H1 (cell line): ENCODE data around the gene ATG9B. TPM values are rescaled to one million over a fixed set of nuclear protein-coding genes. Genes with fewer than 3 reads are reported as not detected.

Source experiments
- CTCF ChIA-PET: fragments of 300-600 bp; sonication (Branson Sonifier 250); formaldehyde crosslinking; loops from one replicate; lab custom pipeline; 2021; ENCODE audit not compliant: partially characterized antibody; lab: Charles Lee
- POLR2A ChIA-PET: fragments of 300-600 bp; sonication (Branson Sonifier 250); formaldehyde crosslinking; loops from one replicate; lab custom pipeline; 2021; ENCODE audit warnings: inconsistent platforms; ENCODE audit not compliant: partially characterized antibody; lab: Charles Lee
- DNase-seq, 2 experiments: peaks; one replicate each; pipeline versions ENCODE4 v3.0.0 to v3.0.0-alpha.2; 2010 to 2022; ENCODE audit warnings: low spot score in 2 of 2, low read depth in 1 of 2, mixed read lengths in 1 of 2
- FAIRE-seq: peaks from 2 replicates; lab custom pipeline; 2011; peaks lifted over from hg19 to GRCh38; lab: Jason Lieb, UNC
- H2AFZ ChIP-seq: 2 replicates; pipeline ENCODE4 v1.8.1; 2012; ENCODE audit warnings: low read length, inconsistent platforms
- H2AK5ac ChIP-seq: 2 replicates; pipeline ENCODE4 v1.6.1; 2013; ENCODE audit warnings: low read depth, low read length
- H2BK120ac ChIP-seq: replicated peaks from 2 replicates; pipeline ENCODE3; 2013; ENCODE audit warnings: low read depth, low read length, inconsistent platforms
- H2BK12ac ChIP-seq: 2 replicates; pipeline ENCODE4 v1.6.1; 2013; ENCODE audit warnings: low read depth, low read length
- H2BK15ac ChIP-seq: 2 replicates; pipeline ENCODE4 v1.6.1; 2013; ENCODE audit warnings: low read length
- H2BK20ac ChIP-seq: 2 replicates; pipeline ENCODE4 v1.6.1; 2013; ENCODE audit warnings: low read length
- H2BK5ac ChIP-seq: 2 replicates; pipeline ENCODE4 v1.6.1; 2013; ENCODE audit warnings: low read depth, low read length
- H3K14ac ChIP-seq: 2 replicates; pipeline ENCODE4 v1.6.1; 2013; ENCODE audit warnings: inconsistent platforms; ENCODE audit not compliant: insufficient read length
- H3K18ac ChIP-seq: 2 replicates; pipeline ENCODE4 v1.6.1; 2013; ENCODE audit warnings: low read length; ENCODE audit errors: extremely low read depth
- H3K23ac ChIP-seq: 2 replicates; pipeline ENCODE4 v1.6.1; 2013; ENCODE audit warnings: inconsistent platforms; ENCODE audit not compliant: insufficient read length
- H3K23me2 ChIP-seq: 2 replicates; pipeline ENCODE4 v1.6.1; 2013; ENCODE audit warnings: low read depth, low read length
- H3K27ac ChIP-seq: 2 replicates; pipeline ENCODE4 v1.6.1; 2011; ENCODE audit warnings: low read depth, low read length, inconsistent platforms
- H3K27me3 ChIP-seq, 4 experiments: replicated peaks in 1 of 4; 1 replicate in 1 of 4; 2 replicates in 3 of 4; pipeline versions ENCODE4 v1.6.1 to v1.8.1; 2011 to 2013; ENCODE audit warnings: low read length in 3 of 4, mild to moderate bottlenecking in 3 of 4, inconsistent platforms in 2 of 4, mixed read lengths in 2 of 4, moderate library complexity in 1 of 4; ENCODE audit not compliant: control insufficient read depth in 3 of 4, insufficient read depth in 3 of 4; ENCODE audit errors: extremely low read depth in 1 of 4
- H3K36me3 ChIP-seq, 4 experiments: 2 replicates each; pipeline versions ENCODE4 v1.6.1 to v1.8.1; 2011 to 2013; ENCODE audit warnings: mild to moderate bottlenecking in 4 of 4, low read length in 3 of 4, moderate library complexity in 2 of 4, control low read depth in 1 of 4, inconsistent platforms in 1 of 4; ENCODE audit not compliant: insufficient read depth in 4 of 4, control insufficient read depth in 2 of 4
- H3K4ac ChIP-seq: replicated peaks from 2 replicates; pipeline ENCODE3; 2013; ENCODE audit warnings: low read length, low read depth, mixed read lengths, inconsistent platforms; ENCODE audit not compliant: insufficient read length
- H3K4me1 ChIP-seq, 4 experiments: replicated peaks in 1 of 4; 1 replicate in 1 of 4; 2 replicates in 3 of 4; pipeline versions ENCODE4 v1.6.1 to v1.8.1; 2011 to 2013; ENCODE audit warnings: low read length in 3 of 4, inconsistent platforms in 2 of 4, mixed read lengths in 1 of 4; ENCODE audit not compliant: insufficient read depth in 4 of 4, control insufficient read depth in 3 of 4
- H3K4me2 ChIP-seq, 2 experiments: 2 replicates each; pipeline versions ENCODE4 v1.6.1 to v1.8.1; 2011 to 2013; ENCODE audit warnings: low read depth in 2 of 2, low read length in 2 of 2, control low read depth in 1 of 2, inconsistent platforms in 1 of 2, mild to moderate bottlenecking in 1 of 2; ENCODE audit not compliant: insufficient read depth in 1 of 2
- H3K4me3 ChIP-seq, 4 experiments: fragments of 200-600, 300-600 bp in 1 of 4; sonication (generic), shearing (Covaris generic), sonication (Bioruptor Twin) in 1 of 4; 2 replicates each; pipeline versions ENCODE4 v1.5.1 to v1.8.1; 2011 to 2016; ENCODE audit warnings: low read length in 4 of 4, low read depth in 3 of 4, control low read depth in 2 of 4, inconsistent platforms in 2 of 4, mild to moderate bottlenecking in 2 of 4, mixed read lengths in 1 of 4, moderate library complexity in 1 of 4; ENCODE audit not compliant: insufficient read depth in 2 of 4; ENCODE audit errors: extremely low read depth in 1 of 4
- H3K56ac ChIP-seq: replicated peaks from 2 replicates; pipeline ENCODE3; 2013; ENCODE audit warnings: low read depth, mild to moderate bottlenecking, mixed read lengths, low read length, inconsistent platforms; ENCODE audit not compliant: insufficient read length
- H3K79me1 ChIP-seq: 2 replicates; pipeline ENCODE4 v1.6.1; 2013; ENCODE audit warnings: low read depth, low read length, control low read depth
- H3K79me2 ChIP-seq, 2 experiments: 2 replicates each; pipeline versions ENCODE4 v1.6.1 to v1.8.1; 2012 to 2013; ENCODE audit warnings: low read length in 2 of 2, mild to moderate bottlenecking in 2 of 2, inconsistent platforms in 1 of 2; ENCODE audit not compliant: insufficient read depth in 2 of 2, control insufficient read depth in 1 of 2
- H3K9ac ChIP-seq, 4 experiments: replicated peaks in 1 of 4; 1 replicate in 1 of 4; 2 replicates in 3 of 4; pipeline versions ENCODE4 v1.6.1 to v1.8.1; 2011 to 2013; ENCODE audit warnings: low read depth in 3 of 4, low read length in 3 of 4, control low read depth in 2 of 4, mild to moderate bottlenecking in 2 of 4, moderate library complexity in 2 of 4, inconsistent platforms in 1 of 4; ENCODE audit errors: extremely low read depth in 1 of 4
- H3K9me3 ChIP-seq, 2 experiments: 2 replicates each; pipeline versions ENCODE4 v1.6.1 to v1.8.1; 2012 to 2013; ENCODE audit warnings: mild to moderate bottlenecking in 2 of 2, moderate library complexity in 2 of 2, control low read depth in 1 of 2, inconsistent platforms in 1 of 2, low read depth in 1 of 2, low read length in 1 of 2, mixed read lengths in 1 of 2; ENCODE audit not compliant: insufficient read depth in 2 of 2
- H4K20me1 ChIP-seq, 2 experiments: replicated peaks in 1 of 2; 2 replicates each; pipeline versions ENCODE3 to v1.8.1; 2011 to 2013; ENCODE audit warnings: inconsistent platforms in 2 of 2, low read length in 2 of 2, mild to moderate bottlenecking in 1 of 2; ENCODE audit not compliant: insufficient read depth in 2 of 2, control insufficient read depth in 1 of 2
- H4K5ac ChIP-seq: 2 replicates; pipeline ENCODE4 v1.6.1; 2013; ENCODE audit warnings: low read length, low read depth, mixed read lengths, inconsistent platforms; ENCODE audit not compliant: insufficient read length
- H4K8ac ChIP-seq: 2 replicates; pipeline ENCODE4 v1.8.0; 2013; ENCODE audit warnings: mild to moderate bottlenecking, moderate library complexity, low read length, inconsistent platforms; ENCODE audit not compliant: insufficient read depth; ENCODE audit errors: extremely low read depth
- H4K91ac ChIP-seq: replicated peaks from 2 replicates; pipeline ENCODE3; 2013; ENCODE audit warnings: low read length, mixed read lengths, inconsistent platforms; ENCODE audit not compliant: insufficient read length
- CBX5 ChIP-seq: fragments of 300-800, 300-1000 bp; sonication (generic); IDR thresholded peaks from 2 replicates; pipeline ENCODE4 v1.7.1; 2016; ENCODE audit warnings: antibody characterized with exemption, low read length, low read depth
- CEBPB ChIP-seq: IDR thresholded peaks from 2 replicates; pipeline ENCODE4 v1.6.1; 2012; ENCODE audit warnings: low read depth, low read length
- CREB1 ChIP-seq: IDR thresholded peaks from 2 replicates; pipeline ENCODE4 v1.6.1; 2012; ENCODE audit warnings: inconsistent platforms
- JUN ChIP-seq: IDR thresholded peaks from 2 replicates; pipeline ENCODE4 v1.6.1; 2011; ENCODE audit warnings: low read depth, mild to moderate bottlenecking, improper control_type of control experiment, low read length
- JUND ChIP-seq: IDR thresholded peaks from 2 replicates; pipeline ENCODE4 v1.6.1; 2011; ENCODE audit warnings: mild to moderate bottlenecking, improper control_type of control experiment, low read length
- KDM1A ChIP-seq: fragments of 200-600, 300-600 bp; sonication (generic); IDR thresholded peaks from 2 replicates; pipeline ENCODE4 v1.7.1; 2016; ENCODE audit warnings: mild to moderate bottlenecking, low read length, borderline replicate concordance
- KDM4A ChIP-seq: IDR thresholded peaks from one replicate; pipeline ENCODE4 v1.7.1; 2012; ENCODE audit warnings: low read depth, mild to moderate bottlenecking, moderate library complexity, low read length, inconsistent platforms; ENCODE audit not compliant: severe bottlenecking
- POU5F1 ChIP-seq: IDR thresholded peaks from 2 replicates; pipeline ENCODE4 v1.6.1; 2011; ENCODE audit warnings: low read depth, mild to moderate bottlenecking, low read length, moderate library complexity
- RFX5 ChIP-seq: IDR thresholded peaks from 2 replicates; pipeline ENCODE4 v1.6.1; 2011; ENCODE audit warnings: low read depth, low read length, improper control_type of control experiment, borderline replicate concordance
- SP4 ChIP-seq: IDR thresholded peaks from 2 replicates; pipeline ENCODE4 v1.6.1; 2012; ENCODE audit warnings: low read length, inconsistent platforms
- SUZ12 ChIP-seq: fragments of 200-600 bp; sonication (generic); IDR thresholded peaks from 2 replicates; pipeline ENCODE4 v1.6.1; 2012; ENCODE audit warnings: mild to moderate bottlenecking, inconsistent platforms, low read length, moderate library complexity, mixed read lengths
- TBP ChIP-seq: IDR thresholded peaks from 2 replicates; pipeline ENCODE4 v1.6.1; 2011; ENCODE audit warnings: low read depth, low read length, improper control_type of control experiment
- WGBS, 2 experiments: shearing (Covaris generic) in 1 of 2; methylation state at CpG; one replicate each; pipeline versions ENCODE4 v1.1.6 to v1.1.7; 2013 to 2015; ENCODE audit warnings: low lambda C conversion rate in 2 of 2, mixed read lengths in 2 of 2, inconsistent platforms in 1 of 2, low coverage in 1 of 2, missing lambda C conversion rate in 1 of 2; ENCODE audit not compliant: insufficient replicate concordance in 2 of 2, insufficient coverage in 1 of 2, insufficient read length in 1 of 2; ENCODE audit errors: extremely low coverage in 1 of 2, missing lambda C conversion rate in 1 of 2; 5-methylcytosine and 5-hydroxymethylcytosine counted together
- polyA plus RNA-seq, 7 experiments: library from polyadenylated mRNA; depleted of rRNA in 3 of 7; stranded (reverse) in 5 of 7; unstranded in 2 of 7; fragments of >200 nt in 5 of 7; fragments of 200-250 nt in 2 of 7; gene quantifications; 1 replicate in 5 of 7; 2 replicates in 1 of 7; 4 replicates in 1 of 7; pipeline versions ENCODE4 v1.2.1 to v1.2.3, GENCODE V29; 2011 to 2013; ENCODE audit warnings: missing spikeins in 2 of 7, mixed read lengths in 2 of 7
- total RNA-seq: library from RNA; stranded (reverse); fragmentation: NEBNext Ultra II Directional; extraction: Animal tissue kit (Norgen Biotek cat#: 25700); gene quantifications from 2 replicates; pipeline ENCODE4 v1.2.1, GENCODE V29; 2021
- TF ChIP-seq, protein P1 (sequence below), 3 experiments: IDR thresholded peaks; 1 replicate in 2 of 3; 2 replicates in 1 of 3; pipeline versions ENCODE4 v1.5.1 to v1.6.1; 2011; ENCODE audit warnings: low read length in 3 of 3, mild to moderate bottlenecking in 3 of 3, inconsistent platforms in 2 of 3, low read depth in 1 of 3, moderate library complexity in 1 of 3; ENCODE audit not compliant: insufficient read depth in 1 of 3; ENCODE audit errors: control extremely low read depth in 1 of 3

Gene ATG9B
- total and polyA plus RNA-seq, 2 of the 8 experiments (the other 6 are each of a cell fraction or from before 2014, with no cell fraction given), result 1.4 to 2.3 TPM

DNA sequence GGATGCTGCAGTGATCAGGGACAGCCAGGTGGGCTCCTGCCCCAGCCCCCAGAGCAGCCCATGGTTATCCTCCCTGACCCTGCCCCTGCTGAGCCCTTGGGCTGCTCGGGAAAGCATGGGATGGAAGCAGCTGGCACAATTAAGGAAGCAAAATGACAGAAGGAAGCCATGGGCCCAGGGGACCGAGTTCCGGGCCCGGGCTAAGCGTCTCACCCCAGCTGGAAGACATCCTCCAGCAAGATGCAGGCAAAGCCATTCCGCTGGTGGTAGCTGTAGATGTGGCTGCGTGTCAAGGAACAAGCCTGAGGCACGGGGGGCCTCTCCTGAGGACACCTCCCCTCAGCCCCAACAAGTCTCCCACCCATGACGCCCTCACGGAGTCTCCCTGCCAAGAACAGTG is 1.1 kb downstream of the ATG9B start:
- FAIRE-seq, result no peak
- Histone ChIP-seq H3K23ac (no peak overlapping the region), H3K14ac (no peak overlapping the region), H3K4me1 (peaks cover 0 to 18% (median 14%) of the 10 kb centered on the region in 4 experiments; a peak in 5 of 7 replicates), H2BK20ac (no peak overlapping the region), H3K4me2 (no peak overlapping the region), H3K4me3 (no peak overlapping the region), H3K27ac (no peak overlapping the region), H3K79me1 (no peaks in the 10 kb centered on the region), H4K8ac (no peak overlapping the region), H2BK120ac (no peak overlapping the region), H3K36me3 (no peaks in the 10 kb centered on the region), H2BK15ac (peak overlapping the region; percentile 88; the same call in 1 of the 2 replicates), H3K18ac (no peak overlapping the region), H3K9me3 (no peaks in the 10 kb centered on the region), H3K23me2 (peaks cover 10% of the 10 kb centered on the region; the same call in 1 of the 2 replicates), H3K27me3 (peaks cover 8 to 31% (median 27%) of the 10 kb centered on the region in 4 experiments), H2BK12ac (0 out of 2 replicates have a peak overlapping the region, but pooled peaks have one; percentile 17), H3K9ac (no peak overlapping the region), H4K5ac (no peak overlapping the region), H2BK5ac (no peak overlapping the region), H4K20me1 (no peaks in the 10 kb centered on the region), H2AFZ (no peak overlapping the region), H2AK5ac (no peak overlapping the region; the same call in 1 of the 2 replicates), H3K4ac (no peak overlapping the region), H3K79me2 (no peaks in the 10 kb centered on the region), H4K91ac (no peak overlapping the region), H3K56ac (no peak overlapping the region)
- DNase-seq, result no peak
- ChIA-PET POLR2A (no interaction called here), CTCF (interaction anchor here (1.0 to 8.0 kb wide), 4 partner anchors 14 to 88 kb away, joined by 3 to 116 read pairs (median 5); no protein-coding TSS in a partner anchor)
- 94% methylated on average over 10 of the region's 10 CpGs; no CpG with 5 or more reads in 1 of the 2 experiments for whole genome bisulfite sequencing, 2 experiments
- TF ChIP-seq SP4, result no peak
- TF ChIP-seq POU5F1, result no peak
- TF ChIP-seq CREB1, result no peak
- TF ChIP-seq CBX5, result no peak
- no peak for TF ChIP-seq JUN
- no peak for TF ChIP-seq JUND
- no peak for TF ChIP-seq TBP
- TF ChIP-seq KDM4A, result no peak
- TF ChIP-seq SUZ12, result no peak
- no peak for TF ChIP-seq CEBPB
- TF ChIP-seq, protein P1, sequence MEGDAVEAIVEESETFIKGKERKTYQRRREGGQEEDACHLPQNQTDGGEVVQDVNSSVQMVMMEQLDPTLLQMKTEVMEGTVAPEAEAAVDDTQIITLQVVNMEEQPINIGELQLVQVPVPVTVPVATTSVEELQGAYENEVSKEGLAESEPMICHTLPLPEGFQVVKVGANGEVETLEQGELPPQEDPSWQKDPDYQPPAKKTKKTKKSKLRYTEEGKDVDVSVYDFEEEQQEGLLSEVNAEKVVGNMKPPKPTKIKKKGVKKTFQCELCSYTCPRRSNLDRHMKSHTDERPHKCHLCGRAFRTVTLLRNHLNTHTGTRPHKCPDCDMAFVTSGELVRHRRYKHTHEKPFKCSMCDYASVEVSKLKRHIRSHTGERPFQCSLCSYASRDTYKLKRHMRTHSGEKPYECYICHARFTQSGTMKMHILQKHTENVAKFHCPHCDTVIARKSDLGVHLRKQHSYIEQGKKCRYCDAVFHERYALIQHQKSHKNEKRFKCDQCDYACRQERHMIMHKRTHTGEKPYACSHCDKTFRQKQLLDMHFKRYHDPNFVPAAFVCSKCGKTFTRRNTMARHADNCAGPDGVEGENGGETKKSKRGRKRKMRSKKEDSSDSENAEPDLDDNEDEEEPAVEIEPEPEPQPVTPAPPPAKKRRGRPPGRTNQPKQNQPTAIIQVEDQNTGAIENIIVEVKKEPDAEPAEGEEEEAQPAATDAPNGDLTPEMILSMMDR (IDR thresholded peaks at IDR 0.05; ENCODE audit: control extremely low read depth in 1 of 3, insufficient read depth in 1 of 3, low read depth in 1 of 3, low read length in 3 of 3), result no peak
- TF ChIP-seq RFX5, result no peak
- TF ChIP-seq KDM1A, result no peak
